Measurements from ENCODE around the gene OBSCN.
"Not testable (repeated sequence)": the region's sequence is repeated elsewhere in the genome, so short reads cannot be mapped to it uniquely, and the experiment has no call there.

The OBSCN gene

GRCh38 chr1:228213917-228214808 is 6.3 kb downstream of the OBSCN start:
- no peak for DNase-seq

GRCh38 chr1:228214921-228215662 is 7.2 kb downstream of the OBSCN start:
- no peak for DNase-seq

GRCh38 chr1:228215663-228216116 is 7.8 kb downstream of the OBSCN start:
- DNase-seq, result no peak

GRCh38 chr1:228216371-228217320 is 8.8 kb downstream of the OBSCN start:
- DNase-seq, result no peak

GRCh38 chr1:228217551-228218344 is 9.9 kb downstream of the OBSCN start:
- DNase-seq, result no peak

GRCh38 chr1:228218513-228219244 is 10.8 kb downstream of the OBSCN start:
- DNase-seq, result no peak

GRCh38 chr1:228219245-228219961 is 11.6 kb downstream of the OBSCN start:
- no peak for DNase-seq

- DNase-seq, result no peak
These were observed 12.3 kb downstream of the OBSCN start for GRCh38 chr1:228219962-228220780.

GRCh38 chr1:228221097-228221496 is 13.3 kb downstream of the OBSCN start:
- DNase-seq, result not testable (repeated sequence)

- DNase-seq, result no peak
These were observed 14.7 kb downstream of the OBSCN start for GRCh38 chr1:228222548-228222947.

- DNase-seq, result no peak
These were observed 16.6 kb downstream of the OBSCN start for GRCh38 chr1:228224198-228225164.

- no peak for DNase-seq
These were observed 17.4 kb downstream of the OBSCN start for GRCh38 chr1:228225165-228225710.

GRCh38 chr1:228225740-228226139 is 17.9 kb downstream of the OBSCN start:
- DNase-seq, result no peak

GRCh38 chr1:228226141-228226874 is 18.5 kb downstream of the OBSCN start:
- DNase-seq, result no peak

- DNase-seq, result no peak
These were observed 19.3 kb downstream of the OBSCN start for GRCh38 chr1:228226956-228227791.

GRCh38 chr1:228228147-228228546 is 20.3 kb downstream of the OBSCN start:
- DNase-seq, result not testable (repeated sequence)

Data from activated CD8-positive, alpha-beta memory T cell treated with anti-CD3 and anti-CD28 coated beads, Interleukin-2, amount 50 U/mL, for 4 hours (primary cell).